Neural cell (in vitro differentiated cells): ENCODE data around the gene RAPGEFL1.
"Not testable (repeated sequence)": the region's sequence is repeated elsewhere in the genome, so short reads cannot be mapped to it uniquely, and the experiment has no call there.

Experiments used
- CTCF ChIP-seq: fragments of 450-650 bp; IDR thresholded peaks from 2 replicates; pipeline ENCODE4 v1.5.1; 2014; ENCODE audit warnings: antibody characterized with exemption, mild to moderate bottlenecking, moderate library complexity; ENCODE audit not compliant: poor library complexity, severe bottlenecking
- MXI1 ChIP-seq: fragments of 450-650 bp; conservative IDR thresholded peaks from 2 replicates; pipeline ENCODE4 v1.6.1; 2014; ENCODE audit warnings: antibody characterized with exemption, mild to moderate bottlenecking; ENCODE audit not compliant: poor library complexity, severe bottlenecking
- RAD21 ChIP-seq: fragments of 450-650 bp; conservative IDR thresholded peaks from 2 replicates; pipeline ENCODE4 v1.6.1; 2014; ENCODE audit warnings: antibody characterized with exemption, mild to moderate bottlenecking, moderate library complexity

- TF ChIP-seq CTCF, RAD21, MXI1: not testable (repeated sequence)
These were observed 28.9 kb downstream of the RAPGEFL1 start for GRCh38 chr17:40206193-40206592.
